Spinal cord (tissue), 10 donors: Measurements from ENCODE around the gene GRIK1. TPM values are rescaled to one million over a fixed set of nuclear protein-coding genes. Genes with fewer than 3 reads are reported as not detected.
A peak's percentile ranks its signal among the peaks of the same experiment; 100 is the strongest.

Experiments
- DNase-seq, 6 donors: peaks; one replicate each; pipeline versions ENCODE4 v3.0.0 to v3.0.0-alpha.2; 2013 to 2015; ENCODE audit warnings: low spot score in 6 of 6, low read depth in 4 of 6
- H3K27ac ChIP-seq: one replicate; pipeline ENCODE4 v1.5.1; 2013; ENCODE audit warnings: low read depth, low read length, control low read depth
- H3K27me3 ChIP-seq: one replicate; pipeline ENCODE4 v1.6.1; 2013; ENCODE audit warnings: low read length; ENCODE audit not compliant: control insufficient read depth, insufficient read depth
- H3K36me3 ChIP-seq: one replicate; pipeline ENCODE4 v1.6.1; 2013; ENCODE audit warnings: low read length; ENCODE audit not compliant: control insufficient read depth, insufficient read depth
- H3K4me1 ChIP-seq: one replicate; pipeline ENCODE4 v1.6.1; 2013; ENCODE audit warnings: low read length; ENCODE audit not compliant: control insufficient read depth, insufficient read depth
- H3K4me3 ChIP-seq: one replicate; pipeline ENCODE4 v1.5.1; 2013; ENCODE audit warnings: low read depth, low read length, control low read depth
- H3K9me3 ChIP-seq: one replicate; pipeline ENCODE4 v1.6.1; 2013; ENCODE audit warnings: low read length; ENCODE audit not compliant: control insufficient read depth, insufficient read depth
- WGBS: methylation state at CpG from one replicate; pipeline ENCODE4 v1.1.5; 2013; ENCODE audit warnings: missing lambda C conversion rate; ENCODE audit not compliant: insufficient coverage; 5-methylcytosine and 5-hydroxymethylcytosine counted together
- polyA plus RNA-seq, 2 donors: library from polyadenylated mRNA; unstranded; fragments of 120-200 nt; gene quantifications; one replicate each; pipeline ENCODE4 v1.2.1, GENCODE V29; 2013; ENCODE audit not compliant: insufficient read length in 2 of 2
- total RNA-seq, 2 donors: library from RNA; depleted of rRNA in 1 of 2; stranded (reverse); fragments of 120-200 nt in 1 of 2; fragments of >200 nt in 1 of 2; gene quantifications; one replicate each; pipeline versions ENCODE4 v1.2.3 to v1.2.4, GENCODE V29; 2013 to 2014
- donor health status: healthy.

The GRIK1 gene
- total and polyA plus RNA-seq, 4 donors: 12.0 to 35.0 (median 29.6) TPM

DNA sequence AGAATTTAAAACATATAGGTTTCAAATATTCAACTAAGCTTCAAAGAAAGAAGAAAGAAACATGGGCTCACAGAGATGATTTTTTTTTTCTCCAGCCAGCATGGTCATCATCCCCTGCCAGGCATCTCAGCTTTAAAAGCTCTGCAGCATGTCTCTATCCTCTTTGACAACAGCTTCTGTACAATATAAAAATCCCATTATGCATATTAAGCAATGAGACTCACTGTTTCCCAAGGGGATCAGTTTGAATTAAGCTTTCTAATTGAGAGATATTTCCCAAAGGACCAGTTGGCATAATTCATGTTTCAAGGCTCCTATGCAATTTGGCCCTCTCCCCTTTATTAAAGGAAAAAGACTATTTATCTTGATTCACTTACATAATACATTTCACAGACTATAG is 220.3 kb downstream of the GRIK1 start:
- H3K4me3 ChIP-seq: no peak overlapping the region
- H3K27ac ChIP-seq: no peak overlapping the region
- no peaks in the 10 kb centered on the region for H3K4me1 ChIP-seq
- peak in 1 of 6 donors; percentile 88 for DNase-seq
- H3K36me3 ChIP-seq: no peaks in the 10 kb centered on the region
- no peaks in the 10 kb centered on the region for H3K27me3 ChIP-seq
- peaks cover 1% of the 10 kb centered on the region for H3K9me3 ChIP-seq

DNA sequence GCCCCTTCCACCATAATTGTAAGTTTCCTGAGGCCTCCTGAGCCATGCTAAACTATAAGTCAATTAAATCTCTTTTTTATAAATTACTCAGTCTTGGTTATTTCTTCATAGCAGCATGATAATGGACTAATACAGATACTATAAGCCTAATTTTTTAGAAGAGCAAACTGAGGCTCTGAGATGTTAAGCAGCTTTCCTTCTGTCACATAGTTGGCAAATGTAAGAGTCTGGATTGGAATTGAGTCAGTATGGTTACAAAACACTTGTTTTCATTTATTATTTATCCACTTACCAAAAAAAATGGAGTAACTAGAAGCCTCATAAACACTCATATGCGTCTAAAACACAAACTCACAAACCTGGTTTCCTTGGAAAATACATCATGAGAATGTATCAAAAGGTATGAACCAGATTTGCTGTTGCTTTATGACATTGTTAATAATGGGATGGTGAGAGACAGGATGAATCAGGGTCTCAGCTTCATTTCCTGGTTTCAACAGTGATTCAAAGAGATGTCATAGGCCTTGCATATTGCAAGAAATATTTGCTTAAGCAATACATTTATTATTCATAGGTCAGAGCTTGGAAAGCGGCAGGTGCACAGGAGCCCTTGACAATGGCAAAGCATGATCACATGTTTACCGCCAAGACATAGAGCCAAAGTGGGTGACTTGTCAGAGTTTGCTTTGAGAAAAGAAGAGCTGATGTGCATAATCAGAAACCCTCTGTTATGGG is 221.5 kb downstream of the GRIK1 start:
- DNase-seq: no peak
- Histone ChIP-seq H3K9me3 (peaks cover 1% of the 10 kb centered on the region), H3K27me3 (no peaks in the 10 kb centered on the region), H3K4me3 (no peak overlapping the region), H3K36me3 (no peaks in the 10 kb centered on the region), H3K4me1 (no peaks in the 10 kb centered on the region), H3K27ac (no peak overlapping the region)
- 100% methylated on average over 2 of the region's 3 CpGs for WGBS

DNA sequence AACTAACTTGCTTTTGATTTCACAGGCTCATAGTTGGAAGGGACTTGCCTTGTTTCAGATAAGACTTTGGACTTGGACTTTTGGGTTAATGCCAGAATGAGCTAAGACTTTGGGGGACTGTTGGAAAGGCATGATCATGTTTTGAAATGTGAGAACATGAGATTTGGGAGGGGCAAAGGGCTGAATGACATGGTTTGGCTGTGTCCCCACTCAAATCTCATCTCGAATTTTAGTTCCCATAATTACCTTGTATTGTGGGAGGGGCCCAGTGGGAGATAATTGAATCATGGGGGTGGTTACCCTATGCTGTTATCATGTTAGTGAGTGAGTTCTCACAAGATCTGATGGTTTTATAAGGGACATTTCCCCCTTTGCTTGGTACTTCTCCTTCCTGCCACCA is 222.1 kb downstream of the GRIK1 start:
- Histone ChIP-seq H3K4me1 (no peaks in the 10 kb centered on the region), H3K4me3 (no peak overlapping the region), H3K27ac (no peak overlapping the region), H3K36me3 (no peaks in the 10 kb centered on the region), H3K9me3 (peaks cover 1% of the 10 kb centered on the region), H3K27me3 (no peaks in the 10 kb centered on the region)
- WGBS: no CpG with 5 or more reads among the region's 1 CpG
- DNase-seq: no peak

DNA sequence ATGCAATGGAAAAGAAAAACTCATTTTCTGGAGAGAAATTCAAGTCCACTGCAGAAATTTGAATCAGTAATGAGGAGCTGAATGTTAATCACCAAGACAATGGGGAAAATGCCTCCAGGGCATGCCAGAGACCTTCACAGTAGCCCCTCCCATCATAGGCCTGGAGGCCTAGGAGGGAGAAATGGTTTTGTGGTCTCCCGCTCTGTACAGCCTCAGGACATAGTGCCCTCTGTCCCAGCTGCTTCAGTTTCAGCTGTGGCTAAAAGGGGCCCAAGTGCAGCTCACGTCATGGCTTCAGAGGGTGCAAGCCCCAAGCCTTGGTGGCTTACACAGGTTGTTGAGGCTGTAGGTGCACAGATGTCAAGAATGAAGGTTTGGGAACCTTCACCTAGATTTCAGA is 223.0 kb downstream of the GRIK1 start:
- H3K4me1 ChIP-seq: no peaks in the 10 kb centered on the region
- H3K27ac ChIP-seq: no peak overlapping the region
- 100% methylated on average over 2 of the region's 2 CpGs for WGBS
- no peak overlapping the region for H3K4me3 ChIP-seq
- peaks cover 1% of the 10 kb centered on the region for H3K9me3 ChIP-seq
- H3K36me3 ChIP-seq: no peaks in the 10 kb centered on the region
- no peak for DNase-seq
- H3K27me3 ChIP-seq: no peaks in the 10 kb centered on the region

DNA sequence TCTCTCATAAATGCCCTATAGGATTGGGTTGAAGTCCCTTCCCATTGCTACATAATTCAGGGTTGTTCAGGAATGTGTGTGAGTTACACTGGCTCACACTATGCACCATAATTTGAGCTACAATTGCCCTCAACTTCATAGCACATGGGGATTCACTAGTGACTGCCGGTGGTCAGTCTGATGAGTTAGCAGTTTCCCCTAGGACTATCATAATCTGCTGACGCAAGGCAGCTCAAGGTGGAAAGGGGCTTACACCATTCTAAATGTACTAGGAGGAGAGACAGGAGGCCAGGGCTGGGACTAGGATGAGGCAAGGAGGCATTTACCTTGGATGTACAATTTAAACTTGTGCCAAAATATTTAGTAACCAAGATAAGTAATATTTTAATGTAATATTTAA is 224.7 kb downstream of the GRIK1 start:
- Histone ChIP-seq H3K27ac (no peak overlapping the region), H3K36me3 (no peaks in the 10 kb centered on the region), H3K9me3 (peaks cover 1% of the 10 kb centered on the region), H3K4me3 (no peak overlapping the region), H3K27me3 (no peaks in the 10 kb centered on the region), H3K4me1 (no peaks in the 10 kb centered on the region)
- DNase-seq: no peak
- WGBS: 80% methylated on average over 1 of the region's 2 CpGs

DNA sequence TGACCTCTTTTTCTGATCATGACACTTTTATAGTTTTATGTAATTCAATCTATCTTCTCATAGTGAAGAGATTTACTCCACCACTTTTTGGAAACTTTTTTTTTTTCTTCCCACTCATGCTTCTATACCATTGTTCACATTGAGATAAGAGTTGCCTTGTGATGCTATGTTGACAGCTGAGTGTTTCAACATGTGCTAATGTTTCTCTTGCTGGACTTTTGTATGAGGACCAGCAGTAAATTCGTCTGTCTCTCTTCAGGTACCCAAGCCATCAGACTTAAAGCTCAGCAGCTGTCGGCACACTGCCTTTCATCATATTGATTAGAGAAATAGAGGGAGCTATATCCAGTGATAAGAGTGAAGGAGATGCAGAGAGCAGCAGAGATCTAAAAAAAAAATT is 227.0 kb downstream of the GRIK1 start:
- DNase-seq: no peak
- H3K9me3 ChIP-seq: peaks cover 1% of the 10 kb centered on the region
- H3K36me3 ChIP-seq: no peaks in the 10 kb centered on the region
- no peaks in the 10 kb centered on the region for H3K27me3 ChIP-seq
- no peak overlapping the region for H3K27ac ChIP-seq
- no peak overlapping the region for H3K4me3 ChIP-seq
- WGBS: 92% methylated on average over 2 of the region's 2 CpGs
- no peaks in the 10 kb centered on the region for H3K4me1 ChIP-seq

DNA sequence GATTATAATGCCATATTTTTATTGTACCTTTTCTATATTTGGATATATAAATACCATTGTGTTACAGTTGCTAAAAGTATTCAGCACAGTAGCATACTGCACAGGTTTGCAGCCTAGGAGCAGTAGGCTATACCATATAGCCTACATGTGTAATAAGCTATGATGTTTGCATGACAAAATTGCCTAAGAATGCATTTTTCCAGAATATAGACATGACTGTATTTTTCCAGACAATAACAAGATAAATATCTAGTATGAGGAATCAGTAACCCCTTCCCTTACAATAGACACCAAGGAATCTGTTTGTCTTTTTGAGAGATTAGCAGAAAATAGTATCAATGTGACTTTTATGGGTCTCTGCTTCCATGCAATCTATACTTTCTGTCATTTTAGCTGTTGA is 228.6 kb downstream of the GRIK1 start:
- Histone ChIP-seq H3K27ac (no peak overlapping the region), H3K27me3 (no peaks in the 10 kb centered on the region), H3K9me3 (no peaks in the 10 kb centered on the region), H3K4me1 (no peaks in the 10 kb centered on the region), H3K4me3 (no peak overlapping the region), H3K36me3 (no peaks in the 10 kb centered on the region)
- DNase-seq: no peak

DNA sequence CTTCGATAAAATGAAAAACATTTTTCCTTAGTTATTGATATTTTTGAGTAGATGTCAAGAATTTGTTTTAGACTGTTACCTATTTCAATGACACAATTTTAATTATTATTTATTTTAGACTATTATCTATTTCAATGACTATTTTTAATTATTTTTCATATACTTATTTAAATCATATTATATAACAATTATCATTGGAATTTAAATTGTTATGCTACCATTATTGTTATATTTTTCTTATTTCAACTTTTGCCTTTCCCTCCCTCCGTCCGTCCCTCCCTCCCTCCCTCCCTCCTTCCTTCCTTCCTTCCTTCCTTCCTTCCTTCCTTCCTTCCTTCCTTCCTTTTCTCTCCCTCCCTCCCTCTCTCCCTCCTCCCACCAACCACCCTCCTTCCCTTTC is 229.3 kb downstream of the GRIK1 start:
- no CpG with 5 or more reads among the region's 3 CpGs for WGBS
- no peak for DNase-seq
- Histone ChIP-seq H3K4me3 (no peak overlapping the region), H3K9me3 (no peaks in the 10 kb centered on the region), H3K4me1 (no peaks in the 10 kb centered on the region), H3K36me3 (no peaks in the 10 kb centered on the region), H3K27me3 (no peaks in the 10 kb centered on the region), H3K27ac (no peak overlapping the region)

DNA sequence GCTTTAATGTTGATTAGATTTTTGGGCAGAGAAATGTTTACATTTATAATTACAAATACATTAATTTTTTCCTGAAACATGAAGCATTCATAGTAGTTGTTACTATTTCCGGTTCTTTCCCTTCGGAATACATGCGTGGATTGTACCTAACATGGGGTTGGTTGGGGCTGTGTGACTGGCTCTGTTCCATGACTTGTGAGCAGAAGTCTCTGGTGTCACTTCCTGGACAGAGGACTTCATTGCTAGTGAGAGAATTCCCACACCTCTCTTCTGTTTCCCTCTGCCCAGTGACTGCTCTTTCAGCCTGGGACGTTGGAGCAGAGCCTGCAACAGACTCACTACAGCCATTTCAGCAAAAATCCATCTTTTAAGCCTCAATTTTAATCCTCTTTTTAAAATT is 231.4 kb downstream of the GRIK1 start:
- Histone ChIP-seq H3K4me1 (no peaks in the 10 kb centered on the region), H3K4me3 (no peak overlapping the region), H3K27me3 (no peaks in the 10 kb centered on the region), H3K36me3 (no peaks in the 10 kb centered on the region), H3K9me3 (no peaks in the 10 kb centered on the region), H3K27ac (no peak overlapping the region)
- WGBS: no CpG with 5 or more reads among the region's 4 CpGs
- DNase-seq: no peak

DNA sequence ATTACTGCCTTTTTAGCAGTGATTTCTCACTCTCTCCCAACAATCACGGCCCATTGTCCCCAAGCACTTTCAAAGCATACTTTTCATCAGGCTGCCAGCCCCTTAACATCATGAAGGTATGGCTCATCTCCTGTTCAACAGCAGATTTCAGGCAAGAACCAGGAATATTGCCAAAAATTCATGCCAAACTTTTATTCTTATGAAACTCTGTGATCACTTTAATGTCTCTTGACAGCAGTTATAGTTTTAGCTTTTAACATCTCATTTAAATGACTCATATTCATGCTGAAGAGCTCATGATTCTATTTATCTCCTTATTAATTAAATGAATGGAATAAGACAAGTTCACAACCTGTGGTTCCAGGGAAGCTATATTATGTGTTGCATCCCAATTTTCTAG is 235.1 kb downstream of the GRIK1 start:
- no peak overlapping the region for H3K27ac ChIP-seq
- 67% methylated on average over 1 of the region's 1 CpG for WGBS
- H3K4me3 ChIP-seq: no peak overlapping the region
- peak in 2 of 6 donors; percentile 22 to 26 for DNase-seq
- no peaks in the 10 kb centered on the region for H3K4me1 ChIP-seq
- no peaks in the 10 kb centered on the region for H3K36me3 ChIP-seq
- H3K27me3 ChIP-seq: no peaks in the 10 kb centered on the region
- no peaks in the 10 kb centered on the region for H3K9me3 ChIP-seq
